WTC11 (cell line): ENCODE results near the gene FREM1. TPM values are rescaled to one million over a fixed set of nuclear protein-coding genes. Genes with fewer than 3 reads are reported as not detected.

ENCODE experiments used
- ATAC-seq: fragments of 200-7000 bp; cut with Tn5 transposase; 2 replicates; pipeline ENCODE4 v1.10.0; 2021; ENCODE audit warnings: mild to moderate bottlenecking, moderate library complexity
- CTCF ChIA-PET: fragments of 300-600 bp; sonication (Branson Sonifier 250); formaldehyde crosslinking; loops from one replicate; lab custom pipeline; 2021; ENCODE audit warnings: antibody characterized with exemption; lab: Charles Lee
- POLR2A ChIA-PET: fragments of 350-600 bp; sonication (Branson Sonifier 250); formaldehyde crosslinking; loops from one replicate; lab custom pipeline; 2021; ENCODE audit warnings: antibody characterized with exemption; lab: Charles Lee
- DNase-seq: peaks from one replicate; pipeline ENCODE4 v3.0.0; 2021; ENCODE audit warnings: low spot score
- H3K27ac Mint-ChIP-seq: 2 replicates; pipeline ENCODE4 v1.8.0; 2021; ENCODE audit warnings: mixed read lengths
- H3K27me3 Mint-ChIP-seq: 2 replicates; pipeline ENCODE4 v1.8.0; 2021; ENCODE audit warnings: low read depth, mild to moderate bottlenecking, moderate library complexity, mixed read lengths
- H3K36me3 Mint-ChIP-seq: 2 replicates; pipeline ENCODE4 v1.8.0; 2021; ENCODE audit warnings: mixed read lengths
- H3K4me1 Mint-ChIP-seq: 2 replicates; pipeline ENCODE4 v1.8.0; 2022; ENCODE audit warnings: mixed read lengths
- H3K4me3 Mint-ChIP-seq: 2 replicates; pipeline ENCODE4 v1.8.0; 2021; ENCODE audit warnings: mild to moderate bottlenecking, moderate library complexity, mixed read lengths
- H3K9me3 Mint-ChIP-seq: 2 replicates; pipeline ENCODE4 v1.8.0; 2021; ENCODE audit warnings: mixed read lengths
- ATF1 ChIP-seq: sonication (generic); formaldehyde crosslinking; IDR thresholded peaks from 2 replicates; pipeline ENCODE4 v1.8.1; 2023; ENCODE audit warnings: mild to moderate bottlenecking, moderate library complexity, missing genetic modification reagents
- ATF3 ChIP-seq: sonication (generic); formaldehyde crosslinking; conservative IDR thresholded peaks from 2 replicates; pipeline ENCODE4 v1.8.1; 2022; ENCODE audit warnings: mild to moderate bottlenecking, missing genetic modification reagents
- ELF4 ChIP-seq: sonication (generic); formaldehyde crosslinking; IDR thresholded peaks from 2 replicates; pipeline ENCODE4 v1.8.1; 2022; ENCODE audit warnings: low read depth, mild to moderate bottlenecking, moderate library complexity, missing genetic modification reagents
- ESRRA ChIP-seq: sonication (generic); formaldehyde crosslinking; IDR thresholded peaks from 2 replicates; pipeline ENCODE4 v1.8.1; 2022; ENCODE audit warnings: mild to moderate bottlenecking, missing genetic modification reagents, borderline replicate concordance
- FOXJ3 ChIP-seq: sonication (generic); formaldehyde crosslinking; IDR thresholded peaks from 2 replicates; pipeline ENCODE4 v1.9.0; 2021; ENCODE audit warnings: missing genetic modification reagents, mild to moderate bottlenecking, borderline replicate concordance
- FOXK1 ChIP-seq: sonication (generic); formaldehyde crosslinking; IDR thresholded peaks from 2 replicates; pipeline ENCODE4 v1.8.0; 2022; ENCODE audit warnings: mild to moderate bottlenecking, moderate library complexity, missing genetic modification reagents
- FOXP1 ChIP-seq: sonication (generic); formaldehyde crosslinking; IDR thresholded peaks from 2 replicates; pipeline ENCODE4 v1.8.0; 2022; ENCODE audit warnings: missing genetic modification reagents, mild to moderate bottlenecking, moderate library complexity, borderline replicate concordance
- GTF2I ChIP-seq: fragments of 250-450 bp; sonication (Bioruptor Pico); conservative IDR thresholded peaks from 2 replicates; pipeline ENCODE4 v1.4.0; 2021; ENCODE audit warnings: mild to moderate bottlenecking
- IRF1 ChIP-seq: sonication (generic); formaldehyde crosslinking; IDR thresholded peaks from 2 replicates; pipeline ENCODE4 v1.8.0; 2023; ENCODE audit warnings: missing genetic modification reagents
- IRF2 ChIP-seq: sonication (generic); formaldehyde crosslinking; IDR thresholded peaks from 2 replicates; pipeline ENCODE4 v1.8.0; 2022; ENCODE audit warnings: low read depth, missing genetic modification reagents, borderline replicate concordance
- KAT7 ChIP-seq: sonication (generic); formaldehyde crosslinking; IDR thresholded peaks from 2 replicates; pipeline ENCODE4 v1.8.1; 2023; ENCODE audit warnings: missing genetic modification reagents, mild to moderate bottlenecking, borderline replicate concordance
- MLX ChIP-seq: sonication (generic); formaldehyde crosslinking; IDR thresholded peaks from 2 replicates; pipeline ENCODE4 v1.8.1; 2023; ENCODE audit warnings: mild to moderate bottlenecking, missing genetic modification reagents, moderate library complexity
- OVOL2 ChIP-seq: fragments of 250-450 bp; sonication (Bioruptor Pico); IDR thresholded peaks from 2 replicates; pipeline ENCODE4 v1.9.0; 2021; ENCODE audit warnings: mild to moderate bottlenecking, borderline replicate concordance
- RELA ChIP-seq: sonication (generic); formaldehyde crosslinking; IDR thresholded peaks from 2 replicates; pipeline ENCODE4 v1.8.1; 2022; ENCODE audit warnings: missing genetic modification reagents, mild to moderate bottlenecking, borderline replicate concordance
- TEAD4 ChIP-seq: sonication (generic); formaldehyde crosslinking; IDR thresholded peaks from 2 replicates; pipeline ENCODE4 v1.8.0; 2022; ENCODE audit warnings: mild to moderate bottlenecking, missing genetic modification reagents
- USF1 ChIP-seq: sonication (generic); formaldehyde crosslinking; IDR thresholded peaks from 2 replicates; pipeline ENCODE4 v1.8.0; 2022; ENCODE audit warnings: mild to moderate bottlenecking, missing genetic modification reagents
- ZNF263 ChIP-seq: sonication (generic); formaldehyde crosslinking; IDR thresholded peaks from 2 replicates; pipeline ENCODE4 v1.8.1; 2022; ENCODE audit warnings: low read depth, mild to moderate bottlenecking, moderate library complexity, missing genetic modification reagents
- ZNF281 ChIP-seq: sonication (generic); formaldehyde crosslinking; IDR thresholded peaks from 2 replicates; pipeline ENCODE4 v1.8.0; 2023; ENCODE audit warnings: mild to moderate bottlenecking, missing genetic modification reagents
- ZNF423 ChIP-seq: fragments of 250-450 bp; sonication (Bioruptor Pico); IDR thresholded peaks from 2 replicates; pipeline ENCODE4 v2.1.2; 2022; ENCODE audit warnings: mild to moderate bottlenecking, moderate library complexity
- ZNF425 ChIP-seq: fragments of 250-450 bp; sonication (Bioruptor Pico); conservative IDR thresholded peaks from 2 replicates; pipeline ENCODE4 v1.9.0; 2021; ENCODE audit warnings: mild to moderate bottlenecking
- total RNA-seq: library from RNA; stranded (reverse); gene quantifications from 3 replicates; pipeline ENCODE4 v1.2.3, GENCODE V29; 2021

Gene FREM1
- total RNA-seq, 1 experiment from 2014 or later, result 2.8 TPM

- no peak for DNase-seq
- H3K4me3 Mint-ChIP-seq, result no peak overlapping the region
- H3K4me1 Mint-ChIP-seq, result peaks cover 20% of the 10 kb centered on the region
- ChIA-PET CTCF (no interaction called here), POLR2A (no interaction called here)
- H3K36me3 Mint-ChIP-seq, result no peaks in the 10 kb centered on the region
- H3K27me3 Mint-ChIP-seq, result no peaks in the 10 kb centered on the region; the same call in 1 of the 2 replicates
- H3K27ac Mint-ChIP-seq, result no peak overlapping the region
- TF ChIP-seq ZNF281 (CRISPR knock-in tag) (no peak), ZNF423 (no peak), ATF1 (CRISPR knock-in tag) (no peak), FOXK1 (CRISPR knock-in tag) (no peak), FOXP1 (CRISPR knock-in tag) (no peak), ATF3 (CRISPR knock-in tag) (no peak), TEAD4 (CRISPR knock-in tag) (no peak), FOXJ3 (CRISPR knock-in tag) (no peak), USF1 (CRISPR knock-in tag) (no peak), ESRRA (CRISPR knock-in tag) (no peak), GTF2I (CRISPR knock-in tag) (no peak), KAT7 (CRISPR knock-in tag) (no peak), ZNF425 (CRISPR knock-in tag) (no peak), ZNF263 (no peak), IRF1 (CRISPR knock-in tag) (no peak), ELF4 (CRISPR knock-in tag) (no peak)
- H3K9me3 Mint-ChIP-seq, result no peaks in the 10 kb centered on the region
- no peak for ATAC-seq
Measured at GRCh38 chr9:14941501-14942405, 31.5 kb upstream of the FREM1 start.

- Mint-ChIP-seq H3K9me3 (no peaks in the 10 kb centered on the region), H3K4me3 (no peak overlapping the region)
- TF ChIP-seq IRF1 (CRISPR knock-in tag) (no peak), IRF2 (CRISPR knock-in tag) (no peak), OVOL2 (CRISPR knock-in tag) (no peak), RELA (CRISPR knock-in tag) (no peak), MLX (CRISPR knock-in tag) (no peak), ZNF281 (CRISPR knock-in tag) (no peak), ZNF423 (no peak)
Measured at GRCh38 chr9:14939378-14939777, 29.1 kb upstream of the FREM1 start.

More at GRCh38 chr9:14939378-14939777, 29.1 kb upstream of the FREM1 start:
- ATAC-seq (peak; percentile 67), DNase-seq (no peak)
- POLR2A ChIA-PET, result no interaction called here
- no peak overlapping the region for H3K27ac Mint-ChIP-seq
- H3K36me3 Mint-ChIP-seq, result no peaks in the 10 kb centered on the region
- CTCF ChIA-PET, result no interaction called here
- H3K4me1 Mint-ChIP-seq, result peaks cover 33% of the 10 kb centered on the region
- no peaks in the 10 kb centered on the region for H3K27me3 Mint-ChIP-seq
